Parathyroid adenoma (tissue), 2 donors: ENCODE results near the gene HDAC4.

Experiments used
- H2AFZ ChIP-seq: fragments of 300-600 bp; sonication (generic); one replicate; pipeline ENCODE4 v1.7.0; 2017; ENCODE audit warnings: antibody characterized with exemption, mild to moderate bottlenecking
- H3K27ac ChIP-seq: fragments of 300-600 bp; sonication (generic); one replicate; pipeline ENCODE4 v1.7.0; 2017
- H3K27me3 ChIP-seq: fragments of 300-600 bp; sonication (generic); one replicate; pipeline ENCODE4 v1.7.0; 2017; ENCODE audit warnings: low read length; ENCODE audit not compliant: control insufficient read depth, insufficient read depth
- H3K36me3 ChIP-seq: fragments of 300-600 bp; sonication (generic); one replicate; pipeline ENCODE4 v1.7.0; 2017; ENCODE audit warnings: low read length; ENCODE audit not compliant: control insufficient read depth, insufficient read depth
- H3K4me1 ChIP-seq: fragments of 300-600 bp; sonication (generic); one replicate; pipeline ENCODE4 v1.7.0; 2017; ENCODE audit warnings: control low read depth
- H3K4me2 ChIP-seq: fragments of 300-600 bp; sonication (generic); one replicate; pipeline ENCODE4 v1.7.0; 2017; ENCODE audit warnings: low read length
- H3K4me3 ChIP-seq: fragments of 300-600 bp; sonication (generic); one replicate; pipeline ENCODE4 v1.7.0; 2017; ENCODE audit warnings: low read depth, low read length
- H3K79me2 ChIP-seq: fragments of 300-600 bp; sonication (generic); one replicate; pipeline ENCODE4 v1.7.0; 2017; ENCODE audit warnings: control low read depth
- H3K9ac ChIP-seq: fragments of 300-600 bp; sonication (generic); one replicate; pipeline ENCODE4 v1.7.0; 2017; ENCODE audit warnings: mild to moderate bottlenecking
- H3K9me3 ChIP-seq: fragments of 300-600 bp; sonication (generic); one replicate; pipeline ENCODE4 v1.7.0; 2017; ENCODE audit warnings: low read length; ENCODE audit not compliant: control insufficient read depth
- CTCF ChIP-seq: fragments of 300-600 bp; sonication (generic); IDR thresholded peaks from one replicate; pipeline ENCODE4 v1.7.0; 2017; ENCODE audit warnings: antibody characterized with exemption, mild to moderate bottlenecking
- donor health status: primary hyperparathyroidism.

The HDAC4 gene

DNA sequence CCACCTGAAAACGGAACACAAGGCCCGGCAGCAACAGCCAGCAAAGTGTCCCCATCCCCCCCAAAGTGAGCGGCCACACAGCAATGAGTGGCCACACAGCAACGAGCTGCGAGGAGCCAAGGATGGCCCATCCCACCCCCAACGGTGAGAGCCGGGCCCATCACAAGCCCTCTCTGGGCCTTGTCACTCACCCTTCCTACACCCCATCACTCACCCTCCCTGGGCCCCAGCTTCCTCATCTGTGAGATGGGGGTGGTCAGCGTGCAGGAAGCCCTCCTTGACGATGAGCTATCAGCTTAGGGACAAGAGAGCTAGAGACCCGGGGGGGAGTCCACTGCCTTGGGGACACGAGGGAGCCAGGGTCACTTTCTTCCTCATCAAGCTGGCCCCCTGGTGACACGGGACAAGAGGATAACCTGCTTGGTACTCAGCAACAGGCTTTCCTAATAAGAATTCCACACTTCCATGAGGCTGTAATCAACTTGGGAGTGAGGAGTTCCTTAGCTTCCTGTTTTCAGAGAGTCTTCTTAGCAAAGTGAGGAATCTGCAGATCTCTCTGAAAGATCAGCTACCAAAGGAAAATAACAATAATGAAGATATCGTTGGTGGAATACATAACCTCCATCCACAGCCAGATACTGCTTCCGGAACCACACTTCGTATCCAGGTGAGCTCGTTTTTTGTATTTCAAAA lies 92.8 kb downstream of the HDAC4 start:
- Histone ChIP-seq H3K9ac (no peak overlapping the region), H2AFZ (no peak overlapping the region)

DNA sequence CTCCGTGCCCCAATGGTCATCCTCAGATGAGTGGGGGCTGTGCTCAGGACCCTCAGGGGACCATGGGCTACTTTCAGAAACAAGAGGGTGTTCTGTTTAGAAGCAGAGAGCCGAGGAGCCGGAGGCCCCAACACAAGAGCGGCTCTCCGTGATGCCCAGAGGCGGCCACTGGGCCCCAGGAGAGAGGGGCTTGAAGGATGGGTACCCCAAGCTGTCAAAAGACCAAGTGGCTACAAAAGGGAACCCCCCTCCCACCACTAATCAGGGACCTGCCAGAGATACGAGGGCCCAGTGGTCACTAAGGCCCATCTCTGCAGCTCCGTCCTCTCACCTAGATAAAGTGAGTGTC lies 93.6 kb downstream of the HDAC4 start:
- no peak for TF ChIP-seq CTCF
- no peak overlapping the region for H3K9ac ChIP-seq
- H3K9me3 ChIP-seq, result no peaks in the 10 kb centered on the region
- H3K79me2 ChIP-seq, result peaks cover 62% of the 10 kb centered on the region
- H3K4me2 ChIP-seq, result no peak overlapping the region
- no peaks in the 10 kb centered on the region for H3K27me3 ChIP-seq
- H3K27ac ChIP-seq, result no peak overlapping the region
- no peaks in the 10 kb centered on the region for H3K36me3 ChIP-seq
- no peak overlapping the region for H3K4me3 ChIP-seq
- H2AFZ ChIP-seq, result no peak overlapping the region
- H3K4me1 ChIP-seq, result no peaks in the 10 kb centered on the region

More for the DNA sequence above, 92.8 kb downstream of the HDAC4 start:
- Histone ChIP-seq H3K9me3 (no peaks in the 10 kb centered on the region), H3K4me1 (no peaks in the 10 kb centered on the region), H3K4me2 (no peak overlapping the region), H3K79me2 (peaks cover 62% of the 10 kb centered on the region), H3K27me3 (no peaks in the 10 kb centered on the region), H3K27ac (no peak overlapping the region), H3K36me3 (no peaks in the 10 kb centered on the region), H3K4me3 (no peak overlapping the region)
- no peak for TF ChIP-seq CTCF

GRCh38 chr2:239306274-239307220 lies 94.3 kb downstream of the HDAC4 start:
- Histone ChIP-seq H3K36me3 (no peaks in the 10 kb centered on the region), H3K4me2 (no peak overlapping the region), H3K27me3 (no peaks in the 10 kb centered on the region), H3K4me3 (no peak overlapping the region), H3K4me1 (no peaks in the 10 kb centered on the region), H3K27ac (no peak overlapping the region), H3K9ac (no peak overlapping the region), H3K79me2 (peaks cover 61% of the 10 kb centered on the region), H2AFZ (no peak overlapping the region), H3K9me3 (no peaks in the 10 kb centered on the region)
- no peak for TF ChIP-seq CTCF

DNA sequence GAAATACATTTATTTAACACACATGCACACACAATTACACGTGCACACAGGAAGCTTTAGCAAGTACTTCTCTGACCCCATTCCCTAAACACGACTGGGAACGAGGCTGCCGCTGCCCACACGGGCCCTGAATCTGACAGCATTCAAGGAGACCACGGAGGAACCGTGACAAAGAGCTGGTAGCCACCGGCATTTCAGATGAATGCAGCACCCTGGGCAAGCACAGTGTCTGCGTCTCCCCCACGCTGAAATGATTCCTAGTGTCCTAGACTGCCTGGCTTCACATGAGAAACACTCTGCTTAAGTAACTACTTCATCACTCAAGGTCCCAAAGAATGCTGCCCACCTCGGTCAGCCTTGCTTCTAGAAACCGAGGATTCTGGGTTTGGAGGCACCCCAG lies 95.0 kb downstream of the HDAC4 start:
- TF ChIP-seq CTCF, result no peak
- H3K79me2 ChIP-seq, result peaks cover 60% of the 10 kb centered on the region
- no peaks in the 10 kb centered on the region for H3K36me3 ChIP-seq
- H2AFZ ChIP-seq, result no peak overlapping the region
- no peaks in the 10 kb centered on the region for H3K4me1 ChIP-seq
- no peak overlapping the region for H3K9ac ChIP-seq
- H3K27me3 ChIP-seq, result no peaks in the 10 kb centered on the region
- H3K4me3 ChIP-seq, result no peak overlapping the region
- no peak overlapping the region for H3K4me2 ChIP-seq
- H3K9me3 ChIP-seq, result no peaks in the 10 kb centered on the region
- no peak overlapping the region for H3K27ac ChIP-seq
